K562 (cell line): ENCODE data around the gene RASGRP2. TPM values are rescaled to one million over a fixed set of nuclear protein-coding genes. Genes with fewer than 3 reads are reported as not detected.

Experiments
- ASH1L ChIP-seq: fragments of 450-650 bp; IDR thresholded peaks from 2 replicates; pipeline ENCODE4 v1.6.1; 2018; ENCODE audit warnings: borderline replicate concordance, mild to moderate bottlenecking, low read depth; ENCODE audit not compliant: partially characterized antibody
- BRF2 ChIP-seq: IDR thresholded peaks from 3 replicates; pipeline ENCODE4 v1.6.1; 2011; ENCODE audit warnings: borderline replicate concordance, mild to moderate bottlenecking; ENCODE audit not compliant: insufficient read length, insufficient read depth
- CBFA2T2 ChIP-seq: fragments of 450-650 bp; conservative IDR thresholded peaks from 2 replicates; pipeline ENCODE4 v1.6.1; 2017; ENCODE audit warnings: mild to moderate bottlenecking
- CREBBP ChIP-seq: IDR thresholded peaks from one replicate; pipeline ENCODE4 v1.6.1; 2012; ENCODE audit warnings: low read depth, mild to moderate bottlenecking, control low read depth, inconsistent platforms, low read length
- EGR1 ChIP-seq: fragments of 450-650 bp; conservative IDR thresholded peaks from 2 replicates; pipeline ENCODE4 v1.6.1; 2017; ENCODE audit warnings: mild to moderate bottlenecking
- ETS2 ChIP-seq: IDR thresholded peaks from 2 replicates; pipeline ENCODE4 v1.6.1; 2016; ENCODE audit warnings: borderline replicate concordance, missing genetic modification characterization, mild to moderate bottlenecking, moderate library complexity, missing compliant biosample characterization; ENCODE audit not compliant: poor library complexity, severe bottlenecking
- FOXA3 ChIP-seq, 2 experiments: fragments of 450-650 bp in 1 of 2; sonication (generic) in 1 of 2; formaldehyde crosslinking; IDR thresholded peaks in 1 of 2; conservative IDR thresholded peaks in 1 of 2; 2 replicates each; pipeline versions ENCODE4 v1.4.0 to v1.8.0; 2020 to 2022; ENCODE audit warnings: mild to moderate bottlenecking in 2 of 2, missing genetic modification reagents in 1 of 2
- FOXM1 ChIP-seq, 2 experiments: fragments of 450-650 bp in 1 of 2; sonication (generic) in 1 of 2; formaldehyde crosslinking in 1 of 2; IDR thresholded peaks; 2 replicates each; pipeline versions ENCODE4 v1.6.1 to v1.9.0; 2017 to 2022; ENCODE audit warnings: low read depth in 2 of 2, mild to moderate bottlenecking in 2 of 2, missing genetic modification reagents in 1 of 2, moderate library complexity in 1 of 2
- KDM2B ChIP-seq: fragments of 250-450 bp; sonication (Bioruptor Pico); IDR thresholded peaks from 2 replicates; pipeline ENCODE4 v1.8.0; 2021; ENCODE audit warnings: mild to moderate bottlenecking, moderate library complexity
- RB1 ChIP-seq: fragments of 450-650 bp; IDR thresholded peaks from 2 replicates; pipeline ENCODE4 v1.6.1; 2017; ENCODE audit warnings: low read depth, mild to moderate bottlenecking
- RCOR1 ChIP-seq, 2 experiments: IDR thresholded peaks; 2 replicates each; pipeline ENCODE4 v1.6.1; 2012; ENCODE audit warnings: low read depth in 2 of 2, low read length in 2 of 2, borderline replicate concordance in 1 of 2, improper control_type of control experiment in 1 of 2
- SNIP1 ChIP-seq: fragments of 450-650 bp; IDR thresholded peaks from 2 replicates; pipeline ENCODE4 v1.7.1; 2017; ENCODE audit warnings: low read depth, mild to moderate bottlenecking
- SOX6 ChIP-seq: fragments of 450-650 bp; IDR thresholded peaks from 2 replicates; pipeline ENCODE4 v1.6.1; 2014; ENCODE audit warnings: mild to moderate bottlenecking
- TEAD1 ChIP-seq, 2 experiments: fragments of 450-650 bp in 1 of 2; sonication (generic) in 1 of 2; formaldehyde crosslinking; IDR thresholded peaks; 2 replicates each; pipeline versions ENCODE4 v1.4.0 to v1.8.0; 2020 to 2022; ENCODE audit warnings: mild to moderate bottlenecking in 2 of 2, missing genetic modification reagents in 1 of 2
- TRIM24 ChIP-seq, 2 experiments: fragments of 450-650 bp; IDR thresholded peaks; 2 replicates each; pipeline ENCODE4 v1.6.1; 2016
- YY1 ChIP-seq, 3 experiments: IDR thresholded peaks; 2 replicates each; pipeline ENCODE4 v1.6.1; 2011; ENCODE audit warnings: low read length in 2 of 3, mild to moderate bottlenecking in 2 of 3, moderate library complexity in 2 of 3, borderline replicate concordance in 1 of 3, control low read depth in 1 of 3, low read depth in 1 of 3; ENCODE audit not compliant: insufficient read depth in 3 of 3, insufficient replicate concordance in 2 of 3, control insufficient read depth in 1 of 3, insufficient read length in 1 of 3; ENCODE audit errors: extremely low read depth in 1 of 3
- ZBTB17 ChIP-seq: fragments of 450-650 bp; formaldehyde crosslinking; IDR thresholded peaks from 2 replicates; pipeline ENCODE4 v1.4.0; 2020; ENCODE audit warnings: mild to moderate bottlenecking
- ZBTB7A ChIP-seq: IDR thresholded peaks from 2 replicates; pipeline ENCODE4 v1.6.1; 2011; ENCODE audit warnings: low read depth, mild to moderate bottlenecking, low read length, moderate library complexity, borderline replicate concordance; ENCODE audit not compliant: control insufficient read depth
- ZFP1 ChIP-seq: fragments of 450-650 bp; formaldehyde crosslinking; IDR thresholded peaks from 2 replicates; pipeline ENCODE4 v1.4.0; 2020; ENCODE audit warnings: mild to moderate bottlenecking, mixed read lengths
- ZNF134 ChIP-seq: fragments of 250-450 bp; sonication (Bioruptor Pico); conservative IDR thresholded peaks from 2 replicates; pipeline ENCODE4 v1.4.0; 2020
- ZNF217 ChIP-seq: sonication (generic); formaldehyde crosslinking; IDR thresholded peaks from 2 replicates; pipeline ENCODE4 v1.8.0; 2022; ENCODE audit warnings: mild to moderate bottlenecking, missing genetic modification reagents
- ZNF551 ChIP-seq: fragments of 250-450 bp; sonication (Bioruptor Pico); IDR thresholded peaks from 2 replicates; pipeline ENCODE4 v1.5.0; 2021; ENCODE audit warnings: mild to moderate bottlenecking, moderate library complexity
- polyA plus RNA-seq, 8 experiments: library from polyadenylated mRNA; depleted of rRNA in 4 of 8; stranded (reverse) in 5 of 8; unstranded in 3 of 8; fragments of >200 nt; fragmentation: Nextera tagmentation in 2 of 8; fragmentation: Illumina TruSeq in 1 of 8; extraction: Ambion mirVana in 2 of 8; extraction: Trizol in 1 of 8; gene quantifications; 2 replicates each; pipeline versions ENCODE4 v1.2.1 to v1.2.3, GENCODE V29; 2011 to 2014; ENCODE audit warnings: inconsistent platforms in 1 of 8, missing spikeins in 1 of 8
- total RNA-seq, 7 experiments: library from RNA; depleted of rRNA in 6 of 7; stranded (reverse); fragments of >200 nt in 6 of 7; fragmentation: Illumina TruSeq in 2 of 7; extraction: Trizol in 2 of 7; gene quantifications; 2 replicates each; pipeline versions ENCODE4 v1.2.1 to v1.2.3, GENCODE V29; 2011 to 2021; ENCODE audit warnings: low replicate concordance in 1 of 7
- TF ChIP-seq, protein P1 (sequence below): fragments of 200-800 bp; sonication (Bioruptor generic); IDR thresholded peaks from 2 replicates; pipeline ENCODE4 v1.6.1; 2017; ENCODE audit warnings: missing genetic modification characterization, missing compliant biosample characterization
- TF ChIP-seq, protein P2 (sequence below), 2 experiments: fragments of 250-450 bp in 1 of 2; fragments of 450-650 bp in 1 of 2; sonication (Bioruptor Pico) in 1 of 2; IDR thresholded peaks; 2 replicates each; pipeline versions ENCODE4 v1.6.1 to v1.8.0; 2016 to 2021; ENCODE audit warnings: mild to moderate bottlenecking in 2 of 2, moderate library complexity in 2 of 2, missing compliant biosample characterization in 1 of 2, missing genetic modification characterization in 1 of 2

RASGRP2 gene
- total and polyA plus RNA-seq, 9 of the 15 experiments (the other 6 are each of a cell fraction or from before 2014, with no cell fraction given): 0.87 to 22.7 (median 5.5) TPM

DNA sequence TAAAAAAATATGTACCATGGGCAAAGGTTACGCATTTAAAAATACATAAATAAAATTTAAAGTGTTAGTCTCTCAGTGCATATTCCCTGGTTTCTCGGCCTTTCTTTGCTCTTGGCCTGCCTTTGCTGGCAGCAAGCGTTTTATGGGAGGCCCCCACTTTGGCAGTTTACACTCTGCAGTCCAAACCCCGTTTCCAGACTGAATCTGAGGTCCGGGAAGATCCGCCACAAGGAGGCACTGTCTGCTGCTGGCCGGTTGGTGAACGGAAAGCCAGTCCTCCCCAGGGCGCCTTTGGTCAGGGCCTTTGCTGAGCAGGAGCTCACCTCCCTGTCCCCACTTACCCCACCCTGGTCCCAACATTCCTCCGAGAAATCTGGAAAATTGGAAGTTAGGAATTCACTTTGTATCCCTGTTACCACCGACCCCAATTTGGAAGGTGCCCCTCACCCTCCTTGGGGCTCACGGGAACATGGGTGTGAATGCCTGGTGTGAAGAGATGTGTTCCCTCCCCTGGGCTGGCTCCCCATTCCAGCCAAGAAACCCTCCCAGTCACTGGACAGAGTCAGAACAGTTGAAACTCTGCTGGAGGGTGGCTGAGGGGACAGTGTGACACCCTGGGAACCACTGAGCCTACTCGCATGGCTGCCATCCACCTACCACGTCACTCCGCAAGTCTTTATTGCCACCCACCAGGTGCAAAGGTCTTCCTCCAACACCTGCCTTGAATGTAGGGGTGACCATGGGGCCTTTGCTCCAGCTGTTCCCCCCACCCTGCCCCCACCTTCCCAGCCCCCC is 43.8 kb upstream of the RASGRP2 start (continued):
- TF ChIP-seq CBFA2T2 (no peak), BRF2 (no peak), ETS2 (tag) (no peak), YY1 (IDR thresholded peaks at IDR 0.05; ENCODE audit: borderline replicate concordance in 1 of 3, control insufficient read depth in 1 of 3, extremely low read depth in 1 of 3, insufficient read depth in 3 of 3, insufficient read length in 1 of 3, insufficient replicate concordance in 2 of 3, low read depth in 1 of 3, low read length in 2 of 3) (no peak), SOX6 (no peak), TRIM24 (IDR thresholded peaks at IDR 0.05) (no peak), FOXM1 (IDR thresholded peaks at IDR 0.05; ENCODE audit: low read depth) (no peak), FOXM1 (CRISPR knock-in tag; IDR thresholded peaks at IDR 0.05; ENCODE audit: low read depth) (no peak), KDM2B (CRISPR knock-in tag) (no peak), ZBTB17 (no peak), FOXA3 (CRISPR knock-in tag; conservative IDR thresholded peaks at IDR 0.05 in 1 of 2, IDR thresholded peaks at IDR 0.05 in 1 of 2) (0 out of 4 replicates have a peak, but pooled peaks of 1 of the 2 experiments have one; percentile 26), ASH1L (no peak), RB1 (peak; percentile 47; the same call in 1 of the 2 replicates), ZNF134 (CRISPR knock-in tag) (no peak), SNIP1 (no peak), ZNF551 (CRISPR knock-in tag) (no peak), ZFP1 (no peak), RCOR1 (IDR thresholded peaks at IDR 0.05; ENCODE audit: borderline replicate concordance in 1 of 2, low read depth in 2 of 2, low read length in 2 of 2) (0 out of 4 replicates have a peak, but pooled peaks of 1 of the 2 experiments have one; percentile 45), TEAD1 (CRISPR knock-in tag; IDR thresholded peaks at IDR 0.05) (0 out of 4 replicates have a peak, but pooled peaks of 1 of the 2 experiments have one; percentile 31), ZBTB7A (no peak), CREBBP (no peak), ZNF217 (CRISPR knock-in tag) (no peak), EGR1 (no peak)
- TF ChIP-seq, protein P1, sequence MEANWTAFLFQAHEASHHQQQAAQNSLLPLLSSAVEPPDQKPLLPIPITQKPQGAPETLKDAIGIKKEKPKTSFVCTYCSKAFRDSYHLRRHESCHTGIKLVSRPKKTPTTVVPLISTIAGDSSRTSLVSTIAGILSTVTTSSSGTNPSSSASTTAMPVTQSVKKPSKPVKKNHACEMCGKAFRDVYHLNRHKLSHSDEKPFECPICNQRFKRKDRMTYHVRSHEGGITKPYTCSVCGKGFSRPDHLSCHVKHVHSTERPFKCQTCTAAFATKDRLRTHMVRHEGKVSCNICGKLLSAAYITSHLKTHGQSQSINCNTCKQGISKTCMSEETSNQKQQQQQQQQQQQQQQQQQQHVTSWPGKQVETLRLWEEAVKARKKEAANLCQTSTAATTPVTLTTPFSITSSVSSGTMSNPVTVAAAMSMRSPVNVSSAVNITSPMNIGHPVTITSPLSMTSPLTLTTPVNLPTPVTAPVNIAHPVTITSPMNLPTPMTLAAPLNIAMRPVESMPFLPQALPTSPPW: peak; percentile 29; the same call in 1 of the 2 replicates
- TF ChIP-seq, protein P2, sequence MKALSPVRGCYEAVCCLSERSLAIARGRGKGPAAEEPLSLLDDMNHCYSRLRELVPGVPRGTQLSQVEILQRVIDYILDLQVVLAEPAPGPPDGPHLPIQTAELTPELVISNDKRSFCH (CRISPR knock-in tag; IDR thresholded peaks at IDR 0.05): no peak
- TF ChIP-seq, protein P2 (tag; IDR thresholded peaks at IDR 0.05): no peak
